ENCODE measurements around the gene PPP4R2. TPM values are rescaled to one million over a fixed set of nuclear protein-coding genes. Genes with fewer than 3 reads are reported as not detected.
A peak's percentile ranks its signal among the peaks of the same experiment; 100 is the strongest.

PPP4R2 gene
- total and polyA plus RNA-seq, 9 of the 15 experiments (the other 6 are each of a cell fraction or from before 2014, with no cell fraction given), result 11.0 to 49.6 (median 31.6) TPM

DNA sequence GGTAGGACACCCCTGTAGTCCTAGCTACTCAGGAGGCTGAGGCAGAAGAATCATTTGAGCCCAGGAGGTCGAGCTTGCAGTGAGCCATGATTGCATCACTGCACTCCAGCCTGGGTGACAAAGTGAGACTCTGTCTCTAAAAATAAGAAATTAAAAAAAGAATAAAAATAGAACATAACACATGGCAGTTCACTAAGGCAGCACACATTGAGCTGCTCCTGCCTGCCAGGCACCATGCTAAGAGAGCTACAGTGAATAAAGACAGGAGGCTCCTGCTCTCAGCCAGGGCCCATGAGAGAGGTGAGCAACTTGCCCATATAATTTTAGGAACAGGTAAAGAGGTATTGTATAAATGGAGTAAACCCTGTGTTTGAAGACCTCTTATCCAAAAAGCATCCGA, 119.2 kb downstream of the PPP4R2 start (continued):
- TF ChIP-seq SIN3A (IDR thresholded peaks at IDR 0.05; ENCODE audit: borderline replicate concordance in 2 of 2, control insufficient read depth in 1 of 2, low read depth in 2 of 2, low read length in 2 of 2) (no peak), ZFX (CRISPR knock-in tag; IDR thresholded peaks at IDR 0.05) (no peak)
- TF ChIP-seq, protein P1, sequence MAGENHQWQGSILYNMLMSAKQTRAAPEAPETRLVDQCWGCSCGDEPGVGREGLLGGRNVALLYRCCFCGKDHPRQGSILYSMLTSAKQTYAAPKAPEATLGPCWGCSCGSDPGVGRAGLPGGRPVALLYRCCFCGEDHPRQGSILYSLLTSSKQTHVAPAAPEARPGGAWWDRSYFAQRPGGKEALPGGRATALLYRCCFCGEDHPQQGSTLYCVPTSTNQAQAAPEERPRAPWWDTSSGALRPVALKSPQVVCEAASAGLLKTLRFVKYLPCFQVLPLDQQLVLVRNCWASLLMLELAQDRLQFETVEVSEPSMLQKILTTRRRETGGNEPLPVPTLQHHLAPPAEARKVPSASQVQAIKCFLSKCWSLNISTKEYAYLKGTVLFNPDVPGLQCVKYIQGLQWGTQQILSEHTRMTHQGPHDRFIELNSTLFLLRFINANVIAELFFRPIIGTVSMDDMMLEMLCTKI (IDR thresholded peaks at IDR 0.05; ENCODE audit: partially characterized antibody), result no peak

Small RNA genes within 50 kb of the gene (small RNA-seq; reads per million reads assigned to genes)
- gene RNU2-64P, result 1.4 reads per million, percentile 71 among the genes with 10 or more reads in this experiment
- gene RNU6-557P, result not detected
- not detected for gene RNU7-19P

Other genes starting within 250 kb of the PPP4R2 start
- 12.8 and 13.9 TPM in 2 replicates for gene SHQ1, start 148.4 kb upstream of the PPP4R2 start, total RNA-seq (2014; rRNA removed)
- gene SHQ1, start 148.4 kb upstream of the PPP4R2 start, total RNA-seq (2014; rRNA removed; fragmentation: Illumina TruSeq; extraction: Trizol), result 20.9 and 22.4 TPM in 2 replicates
- 17.2 and 17.6 TPM in 2 replicates for gene SHQ1, start 148.4 kb upstream of the PPP4R2 start, total RNA-seq (2015; rRNA removed; fragmentation: Illumina TruSeq; extraction: Trizol)
- 21.1 and 25.0 TPM in 2 replicates for gene SHQ1, start 148.4 kb upstream of the PPP4R2 start, total RNA-seq (2021)
- gene SHQ1, start 148.4 kb upstream of the PPP4R2 start, polyA plus RNA-seq (2011; rRNA removed), result 9.5 and 14.1 TPM in 2 replicates
- 14.3 and 15.7 TPM in 2 replicates for gene SHQ1, start 148.4 kb upstream of the PPP4R2 start, polyA plus RNA-seq (2014; fragmentation: Illumina TruSeq; extraction: Trizol)
- 1 to 10 TPM; 9.2 to 9.8 TPM for gene SHQ1, start 148.4 kb upstream of the PPP4R2 start, polyA plus RNA-seq (2014; fragmentation: Nextera tagmentation; extraction: Ambion mirVana)
- 10.8 and 13.2 TPM in 2 replicates for gene SHQ1, start 148.4 kb upstream of the PPP4R2 start, polyA plus RNA-seq (2014; rRNA removed)
- 3.1 and 4.8 TPM in 2 replicates for gene GXYLT2, start 108.8 kb upstream of the PPP4R2 start, total RNA-seq (2014; rRNA removed)
- 5.7 and 6.0 TPM in 2 replicates for gene GXYLT2, start 108.8 kb upstream of the PPP4R2 start, total RNA-seq (2014; rRNA removed; fragmentation: Illumina TruSeq; extraction: Trizol)
- 4.1 and 4.9 TPM in 2 replicates for gene GXYLT2, start 108.8 kb upstream of the PPP4R2 start, total RNA-seq (2015; rRNA removed; fragmentation: Illumina TruSeq; extraction: Trizol)
- 4.7 and 5.8 TPM in 2 replicates for gene GXYLT2, start 108.8 kb upstream of the PPP4R2 start, total RNA-seq (2021)
- 1.9 and 2.5 TPM in 2 replicates for gene GXYLT2, start 108.8 kb upstream of the PPP4R2 start, polyA plus RNA-seq (2011; rRNA removed)
- 3.1 and 3.3 TPM in 2 replicates for gene GXYLT2, start 108.8 kb upstream of the PPP4R2 start, polyA plus RNA-seq (2014; fragmentation: Illumina TruSeq; extraction: Trizol)
- 1 to 10 TPM in 1 of 2 experiments, under 1 TPM in 1; 0.71 to 1.4 TPM for gene GXYLT2, start 108.8 kb upstream of the PPP4R2 start, polyA plus RNA-seq (2014; fragmentation: Nextera tagmentation; extraction: Ambion mirVana)
- 2.6 and 4.0 TPM in 2 replicates for gene GXYLT2, start 108.8 kb upstream of the PPP4R2 start, polyA plus RNA-seq (2014; rRNA removed)
- 2.4 and 2.5 TPM in 2 replicates for gene EBLN2, start 64.8 kb downstream of the PPP4R2 start, total RNA-seq (2014; rRNA removed)
- gene EBLN2, start 64.8 kb downstream of the PPP4R2 start, total RNA-seq (2014; rRNA removed; fragmentation: Illumina TruSeq; extraction: Trizol), result 4.6 and 5.2 TPM in 2 replicates
- gene EBLN2, start 64.8 kb downstream of the PPP4R2 start, total RNA-seq (2015; rRNA removed; fragmentation: Illumina TruSeq; extraction: Trizol), result 3.8 TPM in 2 replicates
- 2.2 and 3.0 TPM in 2 replicates for gene EBLN2, start 64.8 kb downstream of the PPP4R2 start, total RNA-seq (2021)
- gene EBLN2, start 64.8 kb downstream of the PPP4R2 start, polyA plus RNA-seq (2011; rRNA removed), result 2.4 and 2.5 TPM in 2 replicates
- 1.6 and 1.8 TPM in 2 replicates for gene EBLN2, start 64.8 kb downstream of the PPP4R2 start, polyA plus RNA-seq (2014; fragmentation: Illumina TruSeq; extraction: Trizol)
- 1 to 10 TPM in 1 of 2 experiments, under 1 TPM in 1; 0.39 to 1.4 TPM for gene EBLN2, start 64.8 kb downstream of the PPP4R2 start, polyA plus RNA-seq (2014; fragmentation: Nextera tagmentation; extraction: Ambion mirVana)
- gene EBLN2, start 64.8 kb downstream of the PPP4R2 start, polyA plus RNA-seq (2014; rRNA removed), result 1.6 and 1.8 TPM in 2 replicates